ENCODE measurements around the gene CELSR1. TPM values are rescaled to one million over a fixed set of nuclear protein-coding genes. Genes with fewer than 3 reads are reported as not detected.

The CELSR1 gene
- total RNA-seq, 2 experiments from 2014 or later = 1.0 to 1.1 TPM

GRCh38 chr22:46361826-46362202 lies 175.6 kb downstream of the CELSR1 start:
- CTCF ChIA-PET = no interaction called here
- no peak overlapping the region for H3K4me3 Mint-ChIP-seq
- no peak for ATAC-seq (ENCODE audit: poor library complexity)

GRCh38 chr22:46360891-46361290 lies 176.5 kb downstream of the CELSR1 start:
- no peak for ATAC-seq (ENCODE audit: poor library complexity)
- Mint-ChIP-seq H3K4me3 (no peak overlapping the region), H3K27me3 (no peaks in the 10 kb centered on the region), H3K9me3 (no peaks in the 10 kb centered on the region), H3K36me3 (ENCODE audit: low read depth) (peaks cover 9% of the 10 kb centered on the region), H3K27ac (no peak overlapping the region), H3K4me1 (ENCODE audit: low read depth) (peaks cover 4% of the 10 kb centered on the region)
- Histone ChIP-seq H3K27ac (ENCODE audit: low read depth in 1 of 2, low read length in 2 of 2) (no peak overlapping the region), H3K4me1 (ENCODE audit: insufficient read depth, low read length) (no peaks in the 10 kb centered on the region), H3K9me3 (ENCODE audit: control insufficient read depth in 1 of 2, insufficient read depth in 1 of 2, low read length in 2 of 2) (peaks cover 6 to 23% of the 10 kb centered on the region in 2 experiments), H3K4me3 (ENCODE audit: low read length) (no peak overlapping the region), H3K36me3 (ENCODE audit: insufficient read depth, low read length) (peaks cover 10% of the 10 kb centered on the region), H3K27me3 (ENCODE audit: control insufficient read depth in 1 of 2, insufficient read depth in 2 of 2, low read length in 2 of 2) (no peaks in the 10 kb centered on the region)
- intact Hi-C loops (cut with DNase I, micrococcal nuclease) = no loop called here
- no peak for DNase-seq
- POLR2A ChIA-PET = interaction anchor here (0.7 kb wide), 1 partner anchor 119 kb away, joined by 5 read pairs; no protein-coding TSS in a partner anchor
- CTCF ChIA-PET = no interaction called here
- no peak for TF ChIP-seq CTCF (IDR thresholded peaks at IDR 0.05)

More at GRCh38 chr22:46361826-46362202, 175.6 kb downstream of the CELSR1 start:
- H3K27ac ChIP-seq (ENCODE audit: low read depth in 1 of 2, low read length in 2 of 2) = no peak overlapping the region
- Mint-ChIP-seq H3K27ac (no peak overlapping the region), H3K36me3 (ENCODE audit: low read depth) (peaks cover 9% of the 10 kb centered on the region), H3K4me1 (ENCODE audit: low read depth) (peaks cover 4% of the 10 kb centered on the region), H3K27me3 (no peaks in the 10 kb centered on the region), H3K9me3 (no peaks in the 10 kb centered on the region)
- peaks cover 6 to 24% of the 10 kb centered on the region in 2 experiments for H3K9me3 ChIP-seq (ENCODE audit: control insufficient read depth in 1 of 2, insufficient read depth in 1 of 2, low read length in 2 of 2)
- H3K36me3 ChIP-seq (ENCODE audit: insufficient read depth, low read length) = peaks cover under 1% of the 10 kb centered on the region
- POLR2A ChIA-PET = no interaction called here
- no peaks in the 10 kb centered on the region for H3K27me3 ChIP-seq (ENCODE audit: control insufficient read depth in 1 of 2, insufficient read depth in 2 of 2, low read length in 2 of 2)
- DNase-seq = no peak
- intact Hi-C loops (cut with DNase I, micrococcal nuclease) = no loop called here
- no peak for TF ChIP-seq CTCF (IDR thresholded peaks at IDR 0.05)
- no peaks in the 10 kb centered on the region for H3K4me1 ChIP-seq (ENCODE audit: insufficient read depth, low read length)
- H3K4me3 ChIP-seq (ENCODE audit: low read length) = no peak overlapping the region

GRCh38 chr22:46360097-46360496 lies 177.3 kb downstream of the CELSR1 start:
- CTCF ChIA-PET = no interaction called here
- Histone ChIP-seq H3K4me1 (ENCODE audit: insufficient read depth, low read length) (peaks cover 3% of the 10 kb centered on the region), H3K27ac (ENCODE audit: low read depth in 1 of 2, low read length in 2 of 2) (no peak overlapping the region), H3K9me3 (ENCODE audit: control insufficient read depth in 1 of 2, insufficient read depth in 1 of 2, low read length in 2 of 2) (peaks cover 6 to 23% of the 10 kb centered on the region in 2 experiments), H3K36me3 (ENCODE audit: insufficient read depth, low read length) (peaks cover 17% of the 10 kb centered on the region), H3K4me3 (ENCODE audit: low read length) (no peak overlapping the region), H3K27me3 (ENCODE audit: control insufficient read depth in 1 of 2, insufficient read depth in 2 of 2, low read length in 2 of 2) (no peaks in the 10 kb centered on the region)
- TF ChIP-seq CTCF (IDR thresholded peaks at IDR 0.05) = no peak
- intact Hi-C loops (cut with DNase I, micrococcal nuclease) = no loop called here
- H3K36me3 Mint-ChIP-seq (ENCODE audit: low read depth) = peaks cover 17% of the 10 kb centered on the region
- no peaks in the 10 kb centered on the region for H3K9me3 Mint-ChIP-seq
- no peak overlapping the region for H3K4me3 Mint-ChIP-seq
- DNase-seq (no peak), ATAC-seq (ENCODE audit: poor library complexity) (no peak)
- H3K27me3 Mint-ChIP-seq = no peaks in the 10 kb centered on the region
- H3K4me1 Mint-ChIP-seq (ENCODE audit: low read depth) = peaks cover 4% of the 10 kb centered on the region
- POLR2A ChIA-PET = no interaction called here
- H3K27ac Mint-ChIP-seq = no peak overlapping the region

Data from CD4-positive, alpha-beta T cell (primary cell).